Loucy (cell line): ENCODE data around the gene ARHGAP15.

Experiments used
- H2AFZ ChIP-seq: fragments of 200-600 bp; sonication (generic); 2 replicates; pipeline ENCODE4 v1.6.0; 2016; ENCODE audit warnings: antibody characterized with exemption, mild to moderate bottlenecking, low read length, moderate library complexity
- H3F3A ChIP-seq: fragments of 200-600 bp; 2 replicates; pipeline ENCODE4 v1.6.0; 2016; ENCODE audit warnings: antibody characterized with exemption, low read depth, mild to moderate bottlenecking
- H3K27me3 ChIP-seq: fragments of 200-600 bp; sonication (generic); 2 replicates; pipeline ENCODE4 v1.6.1; 2014; ENCODE audit warnings: low read length, mild to moderate bottlenecking; ENCODE audit not compliant: insufficient read depth, poor library complexity, severe bottlenecking
- H3K36me3 ChIP-seq: fragments of 200-600 bp; sonication (generic); 2 replicates; pipeline ENCODE4 v1.6.1; 2016; ENCODE audit warnings: low read length; ENCODE audit not compliant: insufficient read depth
- H3K4me1 ChIP-seq: fragments of 200-600 bp; sonication (generic); 2 replicates; pipeline ENCODE4 v1.5.1; 2014; ENCODE audit warnings: low read length, mild to moderate bottlenecking; ENCODE audit not compliant: insufficient read depth, poor library complexity, severe bottlenecking
- H3K4me2 ChIP-seq: fragments of 200-600 bp; sonication (generic); 2 replicates; pipeline ENCODE4 v1.6.0; 2014; ENCODE audit warnings: antibody characterized with exemption, low read length, low read depth, mild to moderate bottlenecking; ENCODE audit not compliant: poor library complexity, severe bottlenecking
- H3K4me3 ChIP-seq: fragments of 200-600 bp; sonication (generic); 2 replicates; pipeline ENCODE4 v1.5.1; 2014; ENCODE audit warnings: low read length, mild to moderate bottlenecking, mixed read lengths; ENCODE audit not compliant: poor library complexity, severe bottlenecking
- H3K79me2 ChIP-seq: fragments of 200-600 bp; sonication (generic); 2 replicates; pipeline ENCODE4 v1.6.1; 2014; ENCODE audit warnings: low read length; ENCODE audit not compliant: insufficient read depth
- H3K9ac ChIP-seq: fragments of 200-600 bp; sonication (generic); 2 replicates; pipeline ENCODE4 v1.6.0; 2014; ENCODE audit warnings: mild to moderate bottlenecking, low read depth, low read length, moderate library complexity; ENCODE audit not compliant: poor library complexity, severe bottlenecking
- H3K9me2 ChIP-seq: fragments of 200-600 bp; sonication (generic); replicated peaks from 2 replicates; pipeline ENCODE4 v1.6.1; 2016; ENCODE audit warnings: low read depth, low read length, mixed read lengths
- H3K9me3 ChIP-seq: fragments of 200-600 bp; sonication (generic); 2 replicates; pipeline ENCODE4 v1.6.1; 2014; ENCODE audit warnings: mild to moderate bottlenecking, antibody characterized with exemption, low read length, low read depth; ENCODE audit not compliant: insufficient read depth
- H4K20me1 ChIP-seq: fragments of 200-600 bp; sonication (generic); 2 replicates; pipeline ENCODE4 v1.6.0; 2014; ENCODE audit warnings: antibody characterized with exemption, low read length, mild to moderate bottlenecking; ENCODE audit not compliant: insufficient read depth, poor library complexity, severe bottlenecking
- CTCF ChIP-seq: fragments of 200-600 bp; sonication (generic); conservative IDR thresholded peaks from 2 replicates; pipeline ENCODE4 v1.5.1; 2014; ENCODE audit warnings: mild to moderate bottlenecking, antibody characterized with exemption, low read length
- EZH2phosphoT487 ChIP-seq: fragments of 200-600 bp; IDR thresholded peaks from 2 replicates; pipeline ENCODE4 v1.6.1; 2018; ENCODE audit warnings: antibody characterized with exemption, mild to moderate bottlenecking, moderate library complexity, borderline replicate concordance

ARHGAP15 gene

DNA sequence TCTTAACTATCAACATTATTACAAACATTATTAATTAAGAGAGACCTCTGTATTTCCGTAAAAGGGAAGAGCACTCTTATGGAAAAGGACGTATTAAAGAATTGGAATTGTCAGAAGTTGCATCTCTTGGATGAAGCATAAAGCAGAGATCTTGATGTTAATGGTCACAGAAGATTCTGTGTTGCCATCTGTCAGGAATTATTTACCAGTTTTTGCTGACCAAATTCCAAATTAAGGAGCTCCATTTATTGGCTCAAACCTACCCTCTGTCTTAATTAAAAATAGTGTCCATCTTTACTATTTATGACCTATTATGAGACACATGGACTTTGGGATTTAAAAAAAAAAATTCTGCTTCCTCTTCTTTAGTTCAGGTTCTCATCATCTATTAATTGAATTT lies 232.1 kb downstream of the ARHGAP15 start:
- no peak overlapping the region for H3K9ac ChIP-seq
- peaks cover 10% of the 10 kb centered on the region; the same call in 1 of the 2 replicates for H3K36me3 ChIP-seq
- H3K27me3 ChIP-seq = no peaks in the 10 kb centered on the region
- H3K4me1 ChIP-seq = no peaks in the 10 kb centered on the region
- H4K20me1 ChIP-seq = peaks cover 13% of the 10 kb centered on the region
- no peaks in the 10 kb centered on the region for H3F3A ChIP-seq
- H3K9me2 ChIP-seq = no peaks in the 10 kb centered on the region
- H3K9me3 ChIP-seq = no peaks in the 10 kb centered on the region
- H3K4me2 ChIP-seq = no peak overlapping the region
- TF ChIP-seq EZH2phosphoT487 (no peak), CTCF (no peak)
- no peak overlapping the region for H2AFZ ChIP-seq
- peaks cover 16% of the 10 kb centered on the region; the same call in 1 of the 2 replicates for H3K79me2 ChIP-seq
- H3K4me3 ChIP-seq = no peak overlapping the region

GRCh38 chr2:143371616-143372015 lies 242.4 kb downstream of the ARHGAP15 start:
- H3F3A ChIP-seq = no peaks in the 10 kb centered on the region
- no peaks in the 10 kb centered on the region for H3K9me2 ChIP-seq
- H3K4me3 ChIP-seq = no peak overlapping the region
- TF ChIP-seq EZH2phosphoT487 = no peak
- no peak for TF ChIP-seq CTCF
- H3K4me2 ChIP-seq = no peak overlapping the region
- no peaks in the 10 kb centered on the region for H3K4me1 ChIP-seq
- H3K36me3 ChIP-seq = peaks cover 6% of the 10 kb centered on the region; the same call in 1 of the 2 replicates
- H4K20me1 ChIP-seq = peaks cover 9% of the 10 kb centered on the region
- no peaks in the 10 kb centered on the region for H3K9me3 ChIP-seq
- H3K79me2 ChIP-seq = peaks cover 10% of the 10 kb centered on the region
- no peak overlapping the region for H3K9ac ChIP-seq
- H3K27me3 ChIP-seq = no peaks in the 10 kb centered on the region
- no peak overlapping the region for H2AFZ ChIP-seq

DNA sequence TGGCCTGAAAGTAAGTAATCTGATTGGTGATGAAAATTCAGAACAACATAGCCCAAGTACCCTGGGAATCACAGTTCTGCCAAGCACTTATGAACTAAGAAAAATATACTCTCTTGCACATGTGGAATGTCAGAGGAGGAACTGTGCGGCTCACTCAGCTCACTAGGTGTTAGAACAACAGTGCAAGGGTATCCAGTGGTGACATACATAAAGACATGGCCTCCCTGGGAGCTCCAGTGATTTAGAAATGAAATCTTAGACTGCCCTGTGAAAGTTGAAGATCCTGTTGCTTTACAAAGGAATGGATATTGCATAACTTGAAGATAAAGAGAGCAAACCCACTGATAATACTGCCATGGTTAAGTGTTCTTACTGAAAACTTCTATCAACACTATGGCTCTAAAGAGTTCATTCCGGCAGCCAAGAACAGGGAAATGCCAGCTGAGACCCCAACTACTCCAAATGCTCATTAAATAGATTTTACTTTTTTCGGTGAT lies 246.2 kb downstream of the ARHGAP15 start:
- Histone ChIP-seq H3K36me3 (peaks cover 6% of the 10 kb centered on the region; the same call in 1 of the 2 replicates), H3K9ac (no peak overlapping the region), H3K27me3 (no peaks in the 10 kb centered on the region), H3F3A (no peaks in the 10 kb centered on the region), H3K4me2 (no peak overlapping the region), H3K79me2 (peaks cover 13% of the 10 kb centered on the region; the same call in 1 of the 2 replicates), H4K20me1 (peaks cover 14% of the 10 kb centered on the region), H3K9me2 (no peaks in the 10 kb centered on the region), H3K4me3 (no peak overlapping the region), H3K4me1 (no peaks in the 10 kb centered on the region), H3K9me3 (no peaks in the 10 kb centered on the region), H2AFZ (no peak overlapping the region)
- TF ChIP-seq CTCF (no peak), EZH2phosphoT487 (no peak)
